SHP77 (cell line): ENCODE results near the gene HIGD1A.
A peak's percentile ranks its signal among the peaks of the same experiment; 100 is the strongest.

Experiments used
- DNase-seq, 2 experiments: peaks; one replicate each; lab custom pipeline; 2025; lab: John Stamatoyannopoulos, UW

HIGD1A gene

DNA sequence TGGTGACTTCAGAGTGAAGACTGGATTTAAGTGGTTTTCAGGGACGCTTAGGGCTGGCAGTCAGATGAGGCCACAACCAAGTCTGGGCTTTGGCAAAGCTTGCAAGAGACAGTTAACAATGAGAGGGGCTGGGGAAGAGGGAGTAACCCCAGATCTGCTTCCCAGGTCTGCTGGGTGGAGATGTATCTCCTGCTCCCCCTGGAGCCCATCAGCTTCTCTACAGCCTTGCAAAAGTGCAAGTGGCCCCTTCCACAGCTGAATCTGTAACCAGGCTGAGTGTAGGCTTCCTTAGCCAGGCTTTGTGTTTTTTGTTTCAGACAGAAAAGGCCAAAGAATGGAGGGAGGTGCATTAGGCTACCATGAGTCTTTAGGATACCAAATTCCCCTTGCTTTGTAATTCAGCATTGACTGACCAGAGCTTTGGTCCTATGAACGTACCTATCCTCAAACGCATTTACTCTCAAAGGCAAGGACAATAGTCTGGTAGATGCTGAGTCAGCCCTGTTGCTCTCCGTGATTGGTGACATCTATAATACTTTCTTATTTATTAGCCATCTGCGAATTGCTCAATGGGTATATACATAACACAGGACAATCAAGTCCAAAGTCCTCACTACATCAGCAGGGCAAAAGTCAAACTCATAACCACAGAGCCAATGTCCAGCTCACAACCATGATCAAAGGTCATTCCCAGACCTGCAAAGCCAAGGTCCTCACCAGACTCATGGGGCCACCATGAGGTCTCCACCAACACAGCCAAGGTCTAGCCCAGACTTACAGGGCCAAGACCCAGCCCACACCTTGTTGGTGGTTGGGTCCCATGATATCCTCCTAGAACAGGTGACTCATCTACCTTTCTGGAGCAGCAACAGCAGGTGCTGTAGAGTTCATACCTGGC, 48.4 kb downstream of the HIGD1A start:
- peak; percentile 27 to 30 for DNase-seq

DNA sequence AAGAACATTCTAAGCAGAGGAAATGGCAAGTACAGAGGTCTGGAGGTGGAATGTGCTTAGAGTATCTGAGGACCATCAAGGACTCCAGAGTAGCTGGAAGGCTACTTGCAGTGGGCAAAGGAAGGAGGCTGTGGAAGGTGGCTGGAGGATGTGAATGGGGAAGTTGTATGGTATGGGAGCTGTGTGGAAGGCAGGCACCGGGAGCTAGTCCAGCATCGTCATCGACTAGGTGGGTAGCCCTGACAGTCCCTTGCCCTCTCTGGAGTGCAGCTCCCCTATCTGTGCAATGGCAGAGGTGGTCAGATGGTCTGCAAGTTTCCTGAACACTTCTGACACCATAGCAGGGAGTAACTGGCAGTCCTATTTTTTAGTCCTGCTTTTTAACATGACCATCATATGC, 50.5 kb downstream of the HIGD1A start:
- no peak for DNase-seq

DNA sequence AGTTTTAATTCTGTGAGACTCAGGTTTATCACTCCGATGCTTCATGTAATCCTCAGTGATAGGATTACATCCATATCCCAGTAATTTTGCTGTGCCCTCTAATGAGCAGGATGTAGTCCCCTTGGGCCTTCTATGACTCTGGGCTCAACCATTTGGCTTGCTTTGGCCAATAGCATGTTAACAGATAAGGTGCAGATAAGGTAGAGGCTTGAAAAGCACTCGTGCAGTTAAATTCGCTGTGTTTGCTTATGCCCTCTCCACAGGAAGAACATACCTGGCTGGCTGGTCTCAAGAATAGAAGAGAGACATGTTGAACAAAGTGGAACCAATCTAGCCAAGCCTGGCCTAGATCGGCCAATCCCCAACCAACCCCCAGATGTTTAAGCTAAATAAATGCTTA, 51.3 kb downstream of the HIGD1A start:
- no peak for DNase-seq

DNA sequence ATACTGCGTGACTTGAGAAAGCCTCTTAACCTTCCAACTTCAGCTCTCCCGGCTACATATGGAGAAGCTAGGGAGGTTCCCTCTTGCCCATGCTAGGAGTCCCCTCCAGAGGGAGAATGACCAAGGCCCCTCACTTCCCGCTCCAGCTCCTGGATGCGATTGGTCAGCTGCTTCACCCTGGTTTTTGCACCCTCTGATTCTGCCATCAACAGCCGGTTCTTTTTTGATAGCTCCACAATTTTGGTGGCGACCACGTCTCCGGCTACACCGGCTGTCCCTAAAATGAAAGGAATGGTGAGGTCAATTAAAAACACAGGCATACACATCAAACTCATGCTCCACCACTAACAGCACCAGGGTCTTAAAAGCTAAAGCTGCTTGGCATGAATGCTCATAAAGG, 51.8 kb downstream of the HIGD1A start:
- no peak for DNase-seq

DNA sequence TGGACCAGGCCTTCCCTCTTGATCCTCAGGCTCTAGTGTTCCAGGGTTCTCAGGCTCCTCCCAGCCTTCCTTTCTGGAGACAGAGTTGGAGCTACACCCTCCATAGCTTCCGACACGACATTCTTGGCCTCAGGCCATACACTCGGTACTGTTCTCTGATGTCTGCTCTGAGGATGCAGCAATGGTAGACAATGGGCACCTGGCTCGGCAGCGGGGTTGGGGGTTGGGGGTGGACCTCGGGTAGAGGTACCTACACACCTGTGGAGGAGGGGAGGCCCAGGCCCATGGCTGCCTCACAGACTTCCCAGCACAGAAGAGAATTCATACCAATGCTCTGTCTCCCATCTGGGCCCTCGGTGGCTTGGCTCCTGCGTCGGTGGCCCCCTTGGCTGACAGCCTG, 52.7 kb downstream of the HIGD1A start:
- peak in 1 of 2 experiments; percentile 12 for DNase-seq

DNA sequence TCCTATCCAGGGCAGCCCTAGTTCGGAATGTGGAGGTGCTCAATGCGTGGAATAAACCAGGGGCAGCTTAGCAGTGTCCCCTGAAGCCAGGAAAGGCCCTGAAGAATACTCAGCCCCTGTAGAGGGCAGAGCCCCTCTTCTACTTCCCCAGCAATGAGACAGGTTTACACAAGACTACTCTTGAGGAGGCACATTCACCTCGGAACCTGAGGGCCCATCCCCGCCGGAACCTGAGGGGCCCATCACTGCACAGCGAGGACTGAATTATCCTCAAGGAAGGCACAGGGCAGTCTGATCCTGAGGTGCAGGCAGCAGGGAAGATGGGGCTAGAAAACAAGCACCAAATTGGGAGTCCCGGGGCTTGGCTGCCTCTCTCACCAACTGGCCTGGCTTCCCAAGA, 53.5 kb downstream of the HIGD1A start:
- no peak for DNase-seq

DNA sequence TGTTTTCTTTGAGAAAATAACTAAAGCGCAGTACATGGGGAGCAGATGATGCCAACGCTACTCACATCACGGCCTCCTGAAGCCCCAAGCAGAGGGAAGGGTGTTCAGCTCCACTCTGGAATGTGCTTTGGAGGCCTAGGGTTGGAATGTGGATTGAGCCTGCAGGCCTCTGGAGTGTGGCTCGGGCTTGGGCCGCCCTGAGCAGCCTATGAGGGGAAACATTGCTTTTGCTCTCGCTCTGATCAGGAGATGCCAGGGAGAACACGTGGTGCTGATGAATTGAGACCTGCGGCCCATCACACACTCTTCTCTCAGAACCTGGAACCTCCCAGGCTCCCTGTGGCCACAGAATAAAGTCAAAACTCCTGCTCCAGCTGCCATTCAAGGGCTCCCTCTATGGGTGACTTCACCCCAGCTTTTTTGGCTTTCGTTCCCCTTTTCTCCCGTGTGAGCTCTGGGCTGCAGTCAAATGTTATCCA, 54.5 kb downstream of the HIGD1A start:
- DNase-seq = no peak

DNA sequence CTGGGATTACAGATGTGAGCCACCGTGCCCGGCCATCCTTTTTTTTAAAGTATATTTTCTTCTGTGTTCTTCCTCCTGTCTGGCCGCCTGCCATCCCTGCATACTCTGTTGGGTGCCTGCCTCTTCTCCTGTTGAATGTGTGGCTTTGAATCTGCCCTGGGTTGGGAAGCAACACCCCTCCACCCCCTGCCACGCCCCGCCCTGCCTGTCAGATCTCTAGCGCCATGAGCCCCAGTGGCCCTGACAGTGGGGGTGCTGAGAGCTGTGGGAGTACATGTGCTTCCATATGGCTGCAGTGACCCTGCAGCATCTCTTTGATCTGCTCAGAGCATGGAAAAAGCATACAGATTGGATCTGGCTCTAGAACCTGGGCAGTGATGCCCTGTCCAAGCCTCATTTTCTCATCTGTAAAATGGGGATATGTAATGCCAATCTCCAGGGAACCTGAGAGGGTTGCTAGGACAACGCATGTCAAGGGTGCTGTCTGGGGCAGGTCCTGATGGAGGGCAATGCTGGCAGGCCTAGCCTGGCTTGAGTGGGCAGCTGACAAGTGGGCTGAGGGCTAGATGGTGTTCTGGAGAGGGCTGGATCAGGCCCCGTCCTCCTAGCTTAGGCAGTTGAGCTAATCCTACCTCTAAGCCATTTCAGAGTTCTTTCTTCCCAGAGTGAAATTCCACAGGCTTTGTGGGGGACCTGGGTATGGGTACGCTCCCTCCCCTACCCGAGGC, 55.1 kb downstream of the HIGD1A start:
- no peak for DNase-seq

DNA sequence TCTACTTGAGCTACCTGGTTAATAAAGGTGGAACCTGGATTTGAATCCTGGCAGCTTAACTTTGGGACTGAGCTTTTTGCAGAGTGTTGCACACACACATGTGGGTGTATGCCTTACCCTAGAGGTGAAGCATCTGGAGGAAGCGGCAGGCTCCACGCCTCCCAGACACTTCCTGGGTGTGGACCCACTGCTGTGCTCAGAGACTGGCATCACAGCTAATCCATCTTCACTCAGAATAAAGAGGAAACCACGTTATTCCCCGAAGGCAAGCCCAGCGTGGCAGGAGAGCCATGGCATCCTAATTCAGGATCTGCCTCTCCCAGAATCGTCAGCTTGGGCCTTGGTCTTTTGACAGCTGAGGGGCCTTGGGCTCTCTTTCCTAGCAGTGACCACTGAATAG, 56.7 kb downstream of the HIGD1A start:
- no peak for DNase-seq

DNA sequence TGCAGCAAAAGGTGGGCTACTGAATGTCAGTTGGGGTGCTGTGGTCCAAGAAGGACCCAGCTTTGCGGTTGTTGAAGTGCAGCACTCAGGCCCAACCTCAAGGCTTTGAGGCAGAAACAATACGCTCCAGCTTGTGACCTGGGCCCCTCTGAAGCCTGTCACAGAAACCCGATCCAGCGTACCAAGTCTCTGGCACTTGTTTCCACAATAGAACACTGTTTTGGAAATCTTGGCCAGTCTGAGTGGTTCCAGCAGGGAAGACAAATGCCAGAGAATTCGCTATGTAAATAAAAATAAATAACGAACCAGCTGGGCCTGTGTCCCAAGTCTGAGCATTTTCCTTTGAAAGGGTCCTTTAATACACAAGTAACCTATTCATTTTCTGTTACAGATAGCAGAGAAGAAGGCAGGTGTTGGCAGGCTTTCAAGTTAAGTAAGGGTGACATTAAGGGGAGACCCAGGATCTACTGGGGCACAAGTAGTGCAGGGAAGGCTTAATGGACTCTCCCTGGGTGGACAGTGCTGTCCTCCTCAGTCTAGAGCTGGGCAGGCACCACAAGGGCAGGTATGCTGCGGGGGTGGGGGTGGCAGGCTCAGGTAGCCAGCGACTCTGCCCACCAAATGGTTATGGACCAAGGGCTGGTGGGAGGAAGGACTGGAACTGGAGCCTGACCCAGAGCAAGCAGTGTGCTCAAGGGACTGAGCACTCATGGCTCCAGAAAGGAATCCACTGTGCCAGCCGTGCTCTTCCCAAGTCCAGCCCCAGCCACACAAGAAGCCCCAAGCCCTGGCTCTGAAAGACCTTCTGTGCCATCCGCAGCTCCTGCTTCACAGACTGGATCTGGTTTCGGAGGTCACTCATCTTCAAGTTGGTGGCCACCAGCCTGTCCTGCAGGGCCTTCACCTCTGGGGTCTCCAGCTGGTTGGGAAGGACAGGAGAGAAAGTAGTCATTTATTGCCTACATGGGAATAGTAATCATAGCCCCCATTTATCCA, 57.5 kb downstream of the HIGD1A start:
- no peak for DNase-seq

DNA sequence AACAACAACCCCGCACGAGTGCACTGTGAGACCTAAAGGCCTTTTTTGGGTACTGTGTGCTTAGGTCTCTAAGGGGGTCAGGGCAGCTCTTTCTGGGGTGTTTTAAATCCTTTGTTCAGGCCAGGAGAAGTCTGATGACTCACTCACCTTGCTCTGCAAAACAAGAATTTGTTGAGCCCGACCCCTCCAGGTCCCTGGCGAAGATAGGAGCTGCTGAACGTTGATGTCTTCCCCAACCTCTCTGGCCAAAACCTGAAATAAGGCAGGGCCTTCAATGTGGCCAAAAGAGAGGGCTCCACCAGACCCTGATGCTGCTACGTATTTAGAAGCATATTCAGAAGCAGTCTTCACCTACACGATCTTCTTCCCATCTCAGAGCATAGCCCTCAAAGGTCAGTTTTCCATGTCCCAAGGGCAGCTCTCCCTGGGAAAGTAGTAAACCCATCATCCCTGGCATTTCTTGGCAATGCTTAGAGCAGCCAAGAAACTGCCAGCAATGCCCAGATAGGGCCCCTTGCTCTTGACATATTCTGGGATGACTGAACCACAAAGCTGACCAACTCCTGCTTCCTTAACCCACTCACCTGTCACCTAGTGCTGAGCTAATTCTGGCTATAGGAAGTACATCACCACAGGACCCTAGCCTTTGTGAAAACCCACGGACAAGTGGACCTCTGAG, 58.4 kb downstream of the HIGD1A start:
- no peak for DNase-seq

DNA sequence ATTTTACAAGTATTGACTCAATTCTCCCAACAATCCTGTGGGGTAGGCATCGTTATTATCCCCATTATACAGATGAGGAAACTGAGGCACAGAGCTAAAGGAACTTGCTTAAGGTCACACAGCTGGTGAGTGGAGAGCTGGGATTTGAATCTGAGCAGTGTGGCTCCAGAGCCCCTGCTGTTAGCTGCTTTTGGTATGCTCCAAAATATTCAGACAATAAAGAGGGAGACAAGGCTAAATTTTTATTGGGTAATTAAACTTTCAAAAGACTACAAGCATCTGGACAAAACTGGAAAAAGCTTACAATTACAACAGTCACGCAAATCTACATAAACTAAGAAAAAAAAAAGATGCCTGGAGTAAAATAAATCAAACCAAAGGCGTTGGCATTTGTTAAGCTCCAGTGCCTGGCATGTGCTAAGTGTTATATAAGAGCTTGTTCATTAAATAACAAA, 59.0 kb downstream of the HIGD1A start:
- no peak for DNase-seq

DNA sequence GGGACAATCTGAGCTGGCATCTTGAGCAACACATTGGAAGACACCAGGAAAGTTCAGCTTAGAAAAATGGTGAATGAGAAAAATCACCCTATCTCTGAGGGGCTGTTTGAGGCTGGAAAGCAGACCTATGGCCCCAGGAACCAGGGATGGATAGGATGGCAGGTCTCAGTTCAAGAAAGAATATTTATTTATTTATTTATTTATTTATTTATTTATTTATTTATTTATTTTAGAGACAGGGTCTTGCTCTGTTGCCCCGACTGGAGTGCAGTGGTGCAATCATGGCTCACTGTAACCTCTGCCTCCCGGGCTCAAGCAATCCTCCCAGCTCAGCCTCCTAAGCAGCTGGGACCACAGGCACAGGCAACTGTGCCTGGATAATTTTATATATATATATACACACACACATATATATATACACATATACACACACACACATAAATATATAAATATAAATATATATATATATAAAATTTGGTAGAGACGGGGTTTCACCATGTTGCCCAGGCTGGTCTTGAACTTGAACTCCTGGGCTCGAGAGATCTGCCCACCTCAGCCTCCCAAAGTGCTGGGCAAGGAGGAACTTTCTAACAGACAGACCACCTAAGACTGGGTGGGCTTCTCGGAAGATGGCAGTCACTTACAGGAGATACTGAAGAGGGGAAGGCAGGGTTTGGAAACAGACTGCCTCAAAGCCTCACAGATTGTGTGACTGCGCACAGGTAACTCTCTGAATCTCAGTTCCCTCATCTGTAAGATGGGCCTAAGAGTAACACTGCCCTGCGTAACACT, 60.9 kb downstream of the HIGD1A start:
- DNase-seq = no peak

DNA sequence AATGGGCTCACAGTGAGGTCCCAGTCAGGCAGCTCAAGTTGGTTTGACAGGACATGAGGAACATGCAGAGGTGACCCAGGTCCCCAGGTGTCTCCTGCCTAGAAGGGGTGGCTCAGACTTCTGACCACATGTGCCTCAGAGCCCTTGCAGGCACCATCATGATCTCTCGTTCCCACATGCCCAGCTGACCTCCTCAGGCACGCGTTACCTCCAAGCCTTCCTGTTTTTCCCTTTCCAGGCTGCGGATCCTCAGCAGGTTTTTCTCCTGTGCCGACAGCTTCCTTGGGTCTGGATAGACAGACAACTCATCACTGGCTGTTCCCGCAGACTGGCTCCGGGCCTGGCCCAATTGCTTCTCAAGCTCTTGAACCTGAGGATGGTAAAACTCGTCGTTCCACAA, 61.6 kb downstream of the HIGD1A start:
- DNase-seq = no peak

DNA sequence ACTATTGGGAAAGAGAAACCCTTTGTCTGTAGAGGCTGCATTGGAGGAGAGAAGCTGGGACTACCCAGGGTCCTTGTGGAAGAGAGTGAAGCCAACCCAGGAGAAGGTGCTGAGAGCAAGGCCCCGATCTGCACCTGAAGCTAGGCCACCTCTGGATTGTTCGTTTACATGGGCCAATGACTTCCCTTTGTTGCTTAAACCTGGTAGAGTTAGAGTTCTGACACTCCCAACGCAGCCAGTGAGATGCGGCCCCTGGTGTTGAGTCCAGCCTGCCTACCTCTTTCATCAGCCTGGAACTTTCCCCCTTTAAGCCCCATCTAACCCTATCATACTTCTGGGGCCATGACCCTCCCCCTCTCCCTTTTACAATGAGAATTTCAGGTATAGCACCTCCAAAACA, 62.0 kb downstream of the HIGD1A start:
- DNase-seq = no peak

DNA sequence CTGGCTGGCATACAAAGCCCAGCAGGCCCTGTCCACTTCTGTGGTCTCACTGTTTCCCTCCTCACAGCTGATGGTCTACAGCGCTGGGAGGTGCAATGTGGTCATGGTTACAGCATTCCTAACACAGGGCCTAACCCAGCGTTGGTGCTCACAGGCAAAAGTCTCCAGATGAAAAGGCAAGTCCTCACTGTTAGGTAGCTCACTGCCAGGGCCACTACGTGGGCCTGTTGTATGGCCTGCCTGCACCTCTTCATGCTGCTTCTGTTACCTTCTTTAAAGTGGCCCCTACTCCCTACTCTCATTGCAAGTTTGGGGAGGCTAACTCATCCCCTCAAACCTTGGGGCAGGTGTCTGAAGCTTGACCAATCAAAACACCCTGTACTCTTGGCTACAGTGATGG, 62.5 kb downstream of the HIGD1A start:
- no peak for DNase-seq

DNA sequence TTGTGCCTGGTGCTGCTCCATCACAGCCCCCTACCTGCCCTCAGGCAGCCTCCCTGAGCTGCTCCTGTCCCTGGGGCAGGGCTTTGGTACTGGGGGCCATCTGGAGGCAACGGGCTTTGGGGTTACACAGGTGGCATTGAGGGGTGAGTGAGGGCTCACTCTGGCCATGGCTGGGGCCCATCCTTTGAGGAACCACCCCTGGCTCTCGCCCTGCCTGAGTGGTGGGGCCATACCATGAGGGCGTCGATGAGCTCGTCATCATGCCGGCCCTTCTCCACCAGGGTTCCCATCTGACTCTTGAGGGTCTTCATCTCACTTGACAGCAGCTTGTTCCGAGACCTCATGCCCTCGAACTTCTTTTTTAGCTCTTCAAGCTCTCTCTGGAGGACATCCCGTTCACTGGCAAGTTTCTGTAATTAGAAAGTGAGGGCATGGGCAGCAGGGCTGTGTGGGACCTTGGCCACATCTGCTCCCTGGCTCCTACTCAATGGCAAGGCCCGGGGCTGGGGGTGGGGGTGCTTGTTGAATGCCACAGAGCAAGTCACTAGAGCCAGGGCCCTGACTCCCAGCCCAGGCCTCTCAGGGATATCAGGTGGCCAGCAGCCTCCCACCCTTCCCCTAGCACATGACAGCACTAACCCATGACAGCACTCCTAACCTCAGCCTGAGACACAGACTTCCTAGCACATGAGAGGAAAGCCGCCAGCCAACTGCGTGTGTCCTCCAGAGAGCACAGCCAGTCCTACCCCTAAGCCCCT, 64.7 kb downstream of the HIGD1A start:
- DNase-seq = no peak

DNA sequence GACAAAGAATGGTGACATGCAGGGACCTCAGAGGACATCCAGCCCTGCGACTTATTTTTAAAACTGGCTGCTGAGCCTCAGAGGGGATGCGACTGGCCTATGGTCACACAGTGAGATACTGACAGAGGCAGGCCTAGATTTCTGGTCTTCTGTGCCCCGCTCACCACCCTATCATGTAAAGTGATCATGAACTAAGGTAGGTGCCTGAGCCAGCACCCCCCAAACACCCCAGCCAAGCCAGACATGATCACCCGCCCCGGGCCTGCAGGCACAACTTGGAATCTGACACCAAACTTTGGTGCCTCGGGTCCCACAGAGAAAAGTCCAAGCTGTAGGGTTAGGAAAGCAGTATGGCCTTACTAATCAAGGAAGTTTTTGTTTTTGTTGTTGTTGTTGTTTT, 67.8 kb downstream of the HIGD1A start:
- no peak for DNase-seq

DNA sequence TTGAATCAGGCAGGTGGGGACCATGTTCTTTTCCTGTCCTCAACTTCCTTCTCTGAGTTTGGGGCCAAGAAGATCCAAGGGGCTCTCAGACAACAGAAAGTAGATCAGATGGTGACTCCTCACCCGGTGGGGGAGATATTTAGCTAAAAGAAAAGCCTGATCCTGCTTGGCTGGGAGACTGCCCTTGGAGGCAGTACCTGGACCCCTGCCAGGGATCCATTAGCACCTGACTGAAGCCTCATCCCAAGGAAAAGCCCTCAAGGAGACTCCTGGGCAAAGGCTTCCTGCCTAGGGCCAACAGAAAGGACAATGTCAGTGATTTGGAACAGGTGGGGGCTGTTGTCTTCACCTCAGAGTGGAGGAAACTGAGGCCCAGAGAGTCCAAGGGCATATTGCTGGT, 68.2 kb downstream of the HIGD1A start:
- no peak for DNase-seq

DNA sequence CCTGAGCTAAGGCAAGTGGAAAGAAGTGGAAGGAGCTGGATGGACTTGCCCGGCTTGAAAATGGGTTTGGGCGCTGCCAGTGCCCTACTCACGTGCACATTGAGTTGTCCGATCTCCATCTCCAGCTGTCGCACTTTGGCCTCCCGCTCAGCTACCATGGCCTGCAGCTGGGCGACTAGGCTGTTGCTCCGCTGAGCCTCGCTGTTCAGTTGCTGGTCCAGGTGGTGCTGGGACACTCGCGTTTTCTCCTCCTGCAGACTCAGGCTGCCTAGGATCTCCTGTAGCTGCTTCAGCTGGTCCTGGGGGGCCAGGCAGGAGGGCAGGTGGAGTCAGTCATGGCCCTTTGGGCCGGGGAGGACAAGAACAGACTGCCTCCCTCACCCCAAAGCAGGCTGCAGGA, 68.7 kb downstream of the HIGD1A start:
- no peak for DNase-seq
